GM12801 (cell line): ENCODE data around the gene MSMO1.

Source experiments
- CTCF ChIP-seq: IDR thresholded peaks from one replicate; pipeline ENCODE4 v1.5.1; 2011; ENCODE audit warnings: control low read depth; ENCODE audit not compliant: insufficient read length; ENCODE audit errors: extremely low read depth

Gene MSMO1

GRCh38 chr4:165312506-165312905 lies 15.0 kb upstream of the MSMO1 start:
- TF ChIP-seq CTCF, result no peak

- TF ChIP-seq CTCF, result no peak
These were observed 8.4 kb upstream of the MSMO1 start for GRCh38 chr4:165319030-165319429.

- no peak for TF ChIP-seq CTCF
These were observed 8.0 kb upstream of the MSMO1 start for GRCh38 chr4:165319509-165319908.

GRCh38 chr4:165324236-165324917 lies 3.1 kb upstream of the MSMO1 start:
- no peak for TF ChIP-seq CTCF

- no peak for TF ChIP-seq CTCF
These were observed 2.6 kb upstream of the MSMO1 start for GRCh38 chr4:165324918-165325304.

GRCh38 chr4:165325732-165326512 lies 1.5 kb upstream of the MSMO1 start:
- TF ChIP-seq CTCF, result no peak

GRCh38 chr4:165326831-165327210 lies 648 bp upstream of the MSMO1 start:
- no peak for TF ChIP-seq CTCF
